ACC112 (cell line): ENCODE results near the gene PBX1.
A peak's percentile ranks its signal among the peaks of the same experiment; 100 is the strongest.

Experiments
- H2AFZ ChIP-seq: fragments of 200-600 bp; sonication (generic); one replicate; pipeline ENCODE4 v1.6.0; 2017; ENCODE audit warnings: antibody characterized with exemption, low read length; ENCODE audit not compliant: unreplicated experiment
- H3K27ac ChIP-seq: fragments of 200-600 bp; sonication (generic); 2 replicates; pipeline ENCODE4 v1.5.1; 2014; ENCODE audit warnings: low read depth, mild to moderate bottlenecking, antibody characterized with exemption, low read length, moderate library complexity
- H3K27me3 ChIP-seq: fragments of 200-600 bp; sonication (generic); 2 replicates; pipeline ENCODE4 v1.6.1; 2014; ENCODE audit warnings: mild to moderate bottlenecking, antibody characterized with exemption, low read length, moderate library complexity, mixed read lengths; ENCODE audit not compliant: insufficient read depth
- H3K36me3 ChIP-seq: fragments of 200-600 bp; sonication (generic); 2 replicates; pipeline ENCODE4 v1.6.1; 2016; ENCODE audit warnings: mild to moderate bottlenecking, antibody characterized with exemption, low read length, moderate library complexity, mixed read lengths; ENCODE audit not compliant: insufficient read depth
- H3K4me1 ChIP-seq: fragments of 200-600 bp; sonication (generic); one replicate; pipeline ENCODE4 v1.6.1; 2016; ENCODE audit warnings: low read length, mixed read lengths; ENCODE audit not compliant: insufficient read depth, unreplicated experiment, control insufficient read depth
- H3K4me3 ChIP-seq: fragments of 200-600 bp; sonication (generic); 2 replicates; pipeline ENCODE4 v1.5.1; 2014; ENCODE audit warnings: mild to moderate bottlenecking, low read depth, low read length
- H3K79me2 ChIP-seq: fragments of 200-600 bp; sonication (generic); one replicate; pipeline ENCODE4 v1.6.0; 2016; ENCODE audit warnings: low read length; ENCODE audit not compliant: control insufficient read depth, unreplicated experiment, insufficient read depth

PBX1 gene

DNA sequence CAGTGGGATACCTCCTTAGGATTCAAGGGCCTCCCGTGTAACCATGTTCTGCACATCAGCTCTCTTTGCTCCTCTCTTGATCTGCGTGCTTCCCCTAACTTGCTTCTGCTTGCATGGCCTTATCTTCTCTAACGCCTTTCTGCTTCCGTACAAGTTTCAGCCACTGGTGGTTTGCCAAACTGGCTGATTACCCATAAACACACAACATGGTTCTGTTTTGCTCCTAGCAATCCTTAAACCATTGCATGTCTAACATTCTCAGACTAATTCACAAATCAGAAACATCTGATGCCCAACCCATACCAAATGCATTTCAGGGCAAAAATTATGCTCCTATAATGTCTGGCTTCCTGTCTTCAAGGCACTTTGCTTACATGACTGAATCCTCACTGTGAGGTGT lies 166.4 kb downstream of the PBX1 start:
- Histone ChIP-seq H3K79me2 (no peaks in the 10 kb centered on the region), H2AFZ (no peak overlapping the region), H3K27me3 (no peaks in the 10 kb centered on the region), H3K4me1 (peaks cover 16% of the 10 kb centered on the region), H3K27ac (no peak overlapping the region), H3K36me3 (no peaks in the 10 kb centered on the region), H3K4me3 (no peak overlapping the region)

DNA sequence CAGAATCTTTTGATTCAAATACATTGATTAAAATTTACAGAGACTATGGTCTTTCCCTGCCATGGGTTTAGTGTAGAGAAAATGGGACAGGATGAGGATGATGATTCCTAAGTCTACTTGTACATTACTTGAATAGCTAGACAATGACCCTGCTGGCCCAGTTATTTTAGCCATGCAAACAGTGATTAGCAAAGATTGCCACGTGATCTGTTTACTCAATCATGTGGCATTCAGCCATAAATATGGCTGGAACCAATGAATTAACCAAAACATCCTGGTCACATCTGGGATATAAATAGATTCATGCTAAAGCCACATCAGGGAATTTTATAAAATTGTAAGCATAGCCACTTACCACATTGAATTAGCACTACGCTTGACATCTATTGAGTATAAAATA lies 167.3 kb downstream of the PBX1 start:
- Histone ChIP-seq H3K79me2 (no peaks in the 10 kb centered on the region), H3K27me3 (no peaks in the 10 kb centered on the region), H3K4me1 (peaks cover 16% of the 10 kb centered on the region), H3K27ac (peak overlapping the region; percentile 37; the same call in 1 of the 2 replicates), H3K36me3 (no peaks in the 10 kb centered on the region), H3K4me3 (no peak overlapping the region), H2AFZ (no peak overlapping the region)

DNA sequence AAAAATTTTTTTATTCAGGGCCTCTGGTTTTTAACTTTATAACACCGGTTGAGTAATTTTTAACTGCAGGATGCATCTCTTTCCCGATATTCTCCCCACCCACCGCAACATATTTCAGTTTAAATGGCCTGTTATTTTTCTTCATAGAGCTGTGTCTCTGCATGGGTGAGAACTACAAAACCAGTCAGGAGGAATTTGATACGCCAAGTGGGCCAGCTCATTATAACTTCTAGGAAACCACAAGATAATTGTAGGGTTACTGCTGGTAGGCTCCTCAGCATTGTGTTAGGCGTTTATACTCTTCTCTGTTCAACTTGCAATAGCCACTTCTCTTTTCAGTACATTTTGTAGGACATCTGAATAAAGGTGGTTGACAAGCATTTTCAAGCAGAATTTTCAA lies 169.7 kb downstream of the PBX1 start:
- H3K4me3 ChIP-seq = no peak overlapping the region
- H3K27ac ChIP-seq = no peak overlapping the region
- H3K4me1 ChIP-seq = peaks cover 27% of the 10 kb centered on the region
- H3K27me3 ChIP-seq = no peaks in the 10 kb centered on the region
- no peaks in the 10 kb centered on the region for H3K79me2 ChIP-seq
- no peak overlapping the region for H2AFZ ChIP-seq
- no peaks in the 10 kb centered on the region for H3K36me3 ChIP-seq

DNA sequence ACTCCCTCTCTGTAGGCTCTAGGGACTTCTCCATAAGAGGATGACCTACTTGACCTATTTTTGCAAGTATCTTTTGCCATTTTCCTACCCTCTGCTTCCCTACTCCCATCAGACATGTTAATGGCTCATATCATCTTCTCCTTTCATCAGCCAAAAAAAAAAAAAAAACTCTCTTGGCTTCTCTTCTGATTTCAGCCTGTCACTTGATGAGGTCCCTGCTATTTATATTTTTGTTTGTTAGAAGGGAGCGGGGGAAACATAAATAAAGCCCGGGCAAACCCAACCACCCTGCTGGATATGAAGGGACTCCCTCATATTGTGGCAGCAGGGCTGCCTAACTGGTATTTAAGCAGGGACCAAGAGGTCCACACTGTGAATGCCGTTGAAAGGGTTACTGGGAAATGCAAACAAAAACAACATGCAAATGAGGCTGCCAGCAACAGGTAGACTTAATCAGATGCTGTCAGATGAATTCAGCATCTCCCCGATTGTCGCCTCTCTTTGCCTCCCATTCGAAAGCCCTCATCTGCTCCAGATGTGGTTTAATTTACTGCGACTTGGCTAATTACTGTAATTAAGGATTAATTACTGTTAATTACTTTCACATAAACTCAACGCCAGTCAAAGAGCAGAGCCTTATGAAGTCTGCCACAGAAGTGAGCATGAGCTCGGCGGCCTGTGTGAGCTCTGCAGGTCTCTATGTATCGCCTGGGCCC lies 172.3 kb downstream of the PBX1 start:
- Histone ChIP-seq H3K4me1 (peaks cover 23% of the 10 kb centered on the region), H2AFZ (no peak overlapping the region), H3K27ac (no peak overlapping the region), H3K79me2 (no peaks in the 10 kb centered on the region), H3K4me3 (no peak overlapping the region), H3K36me3 (no peaks in the 10 kb centered on the region), H3K27me3 (no peaks in the 10 kb centered on the region)

DNA sequence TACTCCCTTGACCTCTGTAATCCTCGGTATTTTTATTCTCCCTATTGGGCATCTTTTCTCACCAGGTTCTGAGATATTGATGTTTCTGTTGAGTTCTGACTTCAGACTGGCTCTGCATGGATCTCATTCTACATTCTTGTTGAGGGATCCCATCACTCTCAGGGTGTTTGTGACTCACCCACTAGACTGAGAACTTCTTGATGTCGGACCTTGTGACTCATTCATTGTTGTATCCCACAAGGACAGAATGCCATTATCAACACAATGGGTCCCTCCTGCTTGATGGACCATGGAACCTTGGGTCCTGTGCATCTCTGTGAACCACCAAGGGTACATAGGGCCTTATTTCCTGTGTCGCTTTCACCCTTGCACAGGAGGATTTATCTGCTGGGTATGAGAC lies 174.1 kb downstream of the PBX1 start:
- H3K27me3 ChIP-seq = no peaks in the 10 kb centered on the region
- no peaks in the 10 kb centered on the region for H3K36me3 ChIP-seq
- no peak overlapping the region for H2AFZ ChIP-seq
- H3K79me2 ChIP-seq = no peaks in the 10 kb centered on the region
- H3K4me1 ChIP-seq = peaks cover 17% of the 10 kb centered on the region
- H3K27ac ChIP-seq = no peak overlapping the region
- H3K4me3 ChIP-seq = no peak overlapping the region

DNA sequence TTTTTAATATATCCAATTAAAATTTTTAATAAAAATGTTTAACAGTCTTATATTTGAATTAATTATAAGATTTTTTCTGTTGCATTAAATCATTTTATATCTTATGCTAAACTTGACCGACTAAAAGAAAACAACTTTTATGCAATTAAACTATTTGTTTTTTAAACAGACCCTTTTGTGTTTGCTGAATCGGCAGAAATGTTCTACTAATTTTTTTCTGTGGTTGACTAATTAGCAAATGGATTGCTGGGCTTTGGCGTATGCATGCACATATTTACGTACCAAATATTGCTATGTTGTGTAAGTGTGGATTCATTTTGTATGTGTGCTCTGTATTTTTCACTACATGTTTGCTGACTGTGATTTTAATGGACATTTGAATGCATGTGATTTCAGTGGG lies 174.8 kb downstream of the PBX1 start:
- Histone ChIP-seq H3K79me2 (no peaks in the 10 kb centered on the region), H3K36me3 (no peaks in the 10 kb centered on the region), H3K4me3 (no peak overlapping the region), H3K27me3 (no peaks in the 10 kb centered on the region), H3K27ac (no peak overlapping the region), H3K4me1 (peaks cover 17% of the 10 kb centered on the region), H2AFZ (no peak overlapping the region)

DNA sequence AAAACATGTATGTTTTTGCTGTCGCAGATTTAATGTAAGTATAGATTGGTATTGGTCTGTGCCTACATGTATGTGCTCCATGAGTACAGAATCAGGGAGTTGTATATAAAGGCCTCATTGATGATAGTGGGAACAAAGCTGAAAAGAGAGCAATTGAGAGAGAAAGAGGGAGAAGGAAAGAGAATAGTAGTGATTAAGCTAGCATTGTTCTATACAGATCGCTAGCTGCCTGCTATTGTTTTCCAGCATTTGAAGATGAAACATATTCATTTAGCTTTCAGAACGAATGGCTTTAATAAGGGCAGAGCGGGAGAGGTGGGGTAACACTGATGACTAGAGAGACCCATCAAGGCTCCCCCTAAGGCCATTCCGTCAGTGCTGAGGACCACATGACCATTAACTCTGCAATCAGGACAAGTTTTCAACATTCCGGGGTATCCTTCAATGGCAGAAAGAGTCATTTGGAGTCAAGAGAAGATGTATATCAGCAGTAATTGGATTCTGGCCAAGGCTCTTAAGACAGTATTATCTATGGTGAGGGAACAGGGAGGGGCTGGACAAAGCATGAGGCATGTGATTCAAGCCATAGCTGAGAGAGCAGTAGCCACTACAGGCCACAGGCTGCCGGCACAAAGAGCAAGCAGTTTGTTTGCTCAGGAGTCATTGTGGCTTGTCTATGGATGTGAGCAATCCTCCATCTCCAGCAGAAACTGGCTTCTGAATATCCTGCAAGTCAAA lies 176.5 kb downstream of the PBX1 start:
- Histone ChIP-seq H3K4me3 (no peak overlapping the region), H3K36me3 (no peaks in the 10 kb centered on the region), H3K79me2 (no peaks in the 10 kb centered on the region), H2AFZ (no peak overlapping the region), H3K4me1 (peaks cover 17% of the 10 kb centered on the region), H3K27ac (no peak overlapping the region), H3K27me3 (no peaks in the 10 kb centered on the region)

DNA sequence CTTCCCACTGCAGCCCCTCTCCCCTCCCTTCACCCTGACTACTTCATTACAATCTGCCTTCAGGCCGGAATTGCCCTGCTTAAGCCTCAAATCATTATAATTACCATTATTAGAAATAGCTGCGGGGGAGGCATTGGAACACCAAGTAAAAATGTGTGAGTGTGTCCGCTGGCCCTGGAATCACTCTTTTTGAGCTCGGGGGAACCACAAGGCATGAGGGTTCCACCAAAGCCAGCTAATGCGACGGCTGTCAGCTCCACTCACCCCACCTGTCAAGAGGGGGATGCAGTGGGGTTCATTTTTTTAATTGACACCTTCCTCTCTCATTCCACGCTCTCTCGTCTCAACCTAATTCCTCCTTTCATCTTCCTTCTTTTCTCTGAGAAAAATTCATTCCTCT lies 177.2 kb downstream of the PBX1 start:
- Histone ChIP-seq H2AFZ (no peak overlapping the region), H3K79me2 (no peaks in the 10 kb centered on the region), H3K27ac (no peak overlapping the region), H3K4me3 (no peak overlapping the region), H3K4me1 (peaks cover 17% of the 10 kb centered on the region), H3K27me3 (no peaks in the 10 kb centered on the region), H3K36me3 (no peaks in the 10 kb centered on the region)

DNA sequence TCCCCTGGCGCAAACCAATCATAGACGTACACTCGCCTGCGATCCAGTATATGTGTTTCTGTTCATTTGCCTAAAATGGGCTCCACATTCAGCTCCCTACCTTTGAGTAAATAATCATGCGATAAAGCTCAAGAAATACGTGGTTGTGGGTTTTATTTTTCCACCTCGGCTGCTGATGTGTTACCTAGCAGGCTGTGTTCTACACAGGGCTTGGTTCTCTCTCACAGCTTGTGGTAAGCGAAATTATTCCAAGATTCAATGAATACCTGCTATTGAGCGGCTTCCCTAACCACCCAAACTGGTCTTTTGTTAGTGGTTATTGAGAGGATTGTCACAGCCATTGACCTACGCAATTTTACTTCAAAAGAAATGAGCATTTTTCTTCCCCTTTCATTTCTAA lies 180.2 kb downstream of the PBX1 start:
- Histone ChIP-seq H3K4me1 (peaks cover 6% of the 10 kb centered on the region), H3K27ac (no peak overlapping the region), H3K79me2 (no peaks in the 10 kb centered on the region), H2AFZ (no peak overlapping the region), H3K27me3 (no peaks in the 10 kb centered on the region), H3K36me3 (no peaks in the 10 kb centered on the region), H3K4me3 (no peak overlapping the region)

DNA sequence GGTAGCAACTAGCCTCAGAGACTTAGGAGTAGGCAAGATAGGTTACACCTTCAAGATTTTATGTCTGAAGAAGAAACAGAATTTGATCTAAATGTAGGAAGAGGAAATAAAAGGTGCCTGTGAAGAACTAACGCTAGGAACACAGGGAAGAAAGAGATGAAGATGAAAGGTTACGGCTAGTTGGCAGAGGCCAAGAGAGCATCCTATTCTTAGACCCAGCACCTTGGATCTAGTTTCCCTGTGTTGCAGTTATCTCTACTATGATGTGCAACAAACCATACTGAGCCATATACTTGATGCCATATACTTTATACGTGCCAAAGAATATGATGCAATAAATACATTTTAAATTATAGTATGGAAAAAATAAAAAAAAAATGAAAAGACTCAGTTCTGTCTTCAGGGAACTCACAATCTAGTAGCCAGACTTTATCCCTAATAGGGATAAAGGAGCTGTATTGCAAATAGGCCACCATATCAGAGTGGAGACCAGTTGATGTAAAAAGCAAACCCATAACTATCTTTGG lies 181.1 kb downstream of the PBX1 start:
- Histone ChIP-seq H3K4me3 (no peak overlapping the region), H3K27me3 (no peaks in the 10 kb centered on the region), H3K79me2 (no peaks in the 10 kb centered on the region), H3K27ac (no peak overlapping the region), H2AFZ (no peak overlapping the region), H3K4me1 (peaks cover 6% of the 10 kb centered on the region), H3K36me3 (no peaks in the 10 kb centered on the region)

DNA sequence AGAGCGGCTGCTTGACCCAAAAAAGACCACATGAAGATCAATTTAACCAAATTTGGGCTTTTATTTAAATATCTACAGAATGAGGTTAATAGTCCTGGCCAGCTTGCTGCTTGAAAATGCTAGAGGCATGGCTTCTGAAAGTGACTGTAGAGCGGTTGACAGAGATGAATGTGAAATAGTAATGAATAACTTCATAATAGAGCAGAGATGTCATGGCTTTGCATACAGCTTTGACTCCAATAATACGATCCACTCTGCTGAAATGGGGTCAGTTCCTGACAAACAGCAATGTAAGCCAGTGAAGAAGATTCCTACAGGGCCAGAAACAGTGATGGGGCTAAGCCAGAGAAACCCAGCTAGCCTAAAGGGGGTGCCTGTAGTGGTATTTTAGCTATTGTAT lies 183.8 kb downstream of the PBX1 start:
- Histone ChIP-seq H3K36me3 (no peaks in the 10 kb centered on the region), H3K27me3 (no peaks in the 10 kb centered on the region), H2AFZ (no peak overlapping the region), H3K79me2 (no peaks in the 10 kb centered on the region), H3K4me1 (peaks cover 12% of the 10 kb centered on the region), H3K27ac (no peak overlapping the region), H3K4me3 (no peak overlapping the region)
